WTC11 (cell line): Measurements from ENCODE around the gene CYTH3.

ENCODE experiments used
- GRHL2 ChIP-seq: fragments of 250-450 bp; sonication (Bioruptor Pico); IDR thresholded peaks from 2 replicates; pipeline ENCODE4 v1.8.0; 2022; ENCODE audit warnings: mild to moderate bottlenecking, moderate library complexity; ENCODE audit not compliant: insufficient replicate concordance, severe bottlenecking
- HMGXB4 ChIP-seq: sonication (generic); formaldehyde crosslinking; IDR thresholded peaks from 2 replicates; pipeline ENCODE4 v1.8.1; 2023; ENCODE audit warnings: mild to moderate bottlenecking, moderate library complexity, missing genetic modification reagents
- NFE2L1 ChIP-seq: sonication (generic); formaldehyde crosslinking; IDR thresholded peaks from 2 replicates; pipeline ENCODE4 v1.8.1; 2023; ENCODE audit warnings: missing genetic modification reagents
- RELA ChIP-seq: sonication (generic); formaldehyde crosslinking; IDR thresholded peaks from 2 replicates; pipeline ENCODE4 v1.8.1; 2022; ENCODE audit warnings: missing genetic modification reagents, mild to moderate bottlenecking, borderline replicate concordance
- SMAD3 ChIP-seq: sonication (generic); formaldehyde crosslinking; IDR thresholded peaks from 2 replicates; pipeline ENCODE4 v1.8.0; 2022; ENCODE audit warnings: missing genetic modification reagents, mild to moderate bottlenecking, borderline replicate concordance
- SMAD4 ChIP-seq: sonication (generic); formaldehyde crosslinking; IDR thresholded peaks from 2 replicates; pipeline ENCODE4 v1.8.0; 2022; ENCODE audit warnings: mild to moderate bottlenecking, missing genetic modification reagents
- STAT6 ChIP-seq: sonication (generic); formaldehyde crosslinking; conservative IDR thresholded peaks from 2 replicates; pipeline ENCODE4 v1.8.1; 2023; ENCODE audit warnings: mild to moderate bottlenecking, low read depth, missing genetic modification reagents, moderate library complexity
- ZNF232 ChIP-seq: sonication (generic); formaldehyde crosslinking; IDR thresholded peaks from 2 replicates; pipeline ENCODE4 v1.8.0; 2022; ENCODE audit warnings: mild to moderate bottlenecking, missing genetic modification reagents
- ZNF281 ChIP-seq: sonication (generic); formaldehyde crosslinking; IDR thresholded peaks from 2 replicates; pipeline ENCODE4 v1.8.0; 2023; ENCODE audit warnings: mild to moderate bottlenecking, missing genetic modification reagents
- TF ChIP-seq, protein P1 (sequence below): fragments of 200-600 bp; IDR thresholded peaks from 2 replicates; pipeline ENCODE4 v1.8.0; 2022; ENCODE audit warnings: antibody characterized with exemption
- TF ChIP-seq, protein P2 (sequence below): sonication (generic); formaldehyde crosslinking; IDR thresholded peaks from 2 replicates; pipeline ENCODE4 v1.8.1; 2023; ENCODE audit warnings: mild to moderate bottlenecking, missing genetic modification reagents, moderate library complexity
- TF ChIP-seq, protein P3 (sequence below): sonication (generic); formaldehyde crosslinking; IDR thresholded peaks from 2 replicates; pipeline ENCODE4 v1.8.1; 2023; ENCODE audit warnings: mild to moderate bottlenecking, missing genetic modification reagents, borderline replicate concordance

GRCh38 chr7:6139189-6139996, 133.0 kb downstream of the CYTH3 start:
- TF ChIP-seq ZNF281 (CRISPR knock-in tag) (no peak), NFE2L1 (CRISPR knock-in tag) (no peak), HMGXB4 (no peak), STAT6 (no peak), GRHL2 (no peak), ZNF232 (CRISPR knock-in tag) (no peak), SMAD3 (CRISPR knock-in tag) (no peak), SMAD4 (CRISPR knock-in tag) (no peak), RELA (no peak)
- TF ChIP-seq, protein P1, sequence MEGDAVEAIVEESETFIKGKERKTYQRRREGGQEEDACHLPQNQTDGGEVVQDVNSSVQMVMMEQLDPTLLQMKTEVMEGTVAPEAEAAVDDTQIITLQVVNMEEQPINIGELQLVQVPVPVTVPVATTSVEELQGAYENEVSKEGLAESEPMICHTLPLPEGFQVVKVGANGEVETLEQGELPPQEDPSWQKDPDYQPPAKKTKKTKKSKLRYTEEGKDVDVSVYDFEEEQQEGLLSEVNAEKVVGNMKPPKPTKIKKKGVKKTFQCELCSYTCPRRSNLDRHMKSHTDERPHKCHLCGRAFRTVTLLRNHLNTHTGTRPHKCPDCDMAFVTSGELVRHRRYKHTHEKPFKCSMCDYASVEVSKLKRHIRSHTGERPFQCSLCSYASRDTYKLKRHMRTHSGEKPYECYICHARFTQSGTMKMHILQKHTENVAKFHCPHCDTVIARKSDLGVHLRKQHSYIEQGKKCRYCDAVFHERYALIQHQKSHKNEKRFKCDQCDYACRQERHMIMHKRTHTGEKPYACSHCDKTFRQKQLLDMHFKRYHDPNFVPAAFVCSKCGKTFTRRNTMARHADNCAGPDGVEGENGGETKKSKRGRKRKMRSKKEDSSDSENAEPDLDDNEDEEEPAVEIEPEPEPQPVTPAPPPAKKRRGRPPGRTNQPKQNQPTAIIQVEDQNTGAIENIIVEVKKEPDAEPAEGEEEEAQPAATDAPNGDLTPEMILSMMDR = no peak
- TF ChIP-seq, protein P2, sequence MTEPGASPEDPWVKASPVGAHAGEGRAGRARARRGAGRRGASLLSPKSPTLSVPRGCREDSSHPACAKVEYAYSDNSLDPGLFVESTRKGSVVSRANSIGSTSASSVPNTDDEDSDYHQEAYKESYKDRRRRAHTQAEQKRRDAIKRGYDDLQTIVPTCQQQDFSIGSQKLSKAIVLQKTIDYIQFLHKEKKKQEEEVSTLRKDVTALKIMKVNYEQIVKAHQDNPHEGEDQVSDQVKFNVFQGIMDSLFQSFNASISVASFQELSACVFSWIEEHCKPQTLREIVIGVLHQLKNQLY = no peak
- TF ChIP-seq, protein P3, sequence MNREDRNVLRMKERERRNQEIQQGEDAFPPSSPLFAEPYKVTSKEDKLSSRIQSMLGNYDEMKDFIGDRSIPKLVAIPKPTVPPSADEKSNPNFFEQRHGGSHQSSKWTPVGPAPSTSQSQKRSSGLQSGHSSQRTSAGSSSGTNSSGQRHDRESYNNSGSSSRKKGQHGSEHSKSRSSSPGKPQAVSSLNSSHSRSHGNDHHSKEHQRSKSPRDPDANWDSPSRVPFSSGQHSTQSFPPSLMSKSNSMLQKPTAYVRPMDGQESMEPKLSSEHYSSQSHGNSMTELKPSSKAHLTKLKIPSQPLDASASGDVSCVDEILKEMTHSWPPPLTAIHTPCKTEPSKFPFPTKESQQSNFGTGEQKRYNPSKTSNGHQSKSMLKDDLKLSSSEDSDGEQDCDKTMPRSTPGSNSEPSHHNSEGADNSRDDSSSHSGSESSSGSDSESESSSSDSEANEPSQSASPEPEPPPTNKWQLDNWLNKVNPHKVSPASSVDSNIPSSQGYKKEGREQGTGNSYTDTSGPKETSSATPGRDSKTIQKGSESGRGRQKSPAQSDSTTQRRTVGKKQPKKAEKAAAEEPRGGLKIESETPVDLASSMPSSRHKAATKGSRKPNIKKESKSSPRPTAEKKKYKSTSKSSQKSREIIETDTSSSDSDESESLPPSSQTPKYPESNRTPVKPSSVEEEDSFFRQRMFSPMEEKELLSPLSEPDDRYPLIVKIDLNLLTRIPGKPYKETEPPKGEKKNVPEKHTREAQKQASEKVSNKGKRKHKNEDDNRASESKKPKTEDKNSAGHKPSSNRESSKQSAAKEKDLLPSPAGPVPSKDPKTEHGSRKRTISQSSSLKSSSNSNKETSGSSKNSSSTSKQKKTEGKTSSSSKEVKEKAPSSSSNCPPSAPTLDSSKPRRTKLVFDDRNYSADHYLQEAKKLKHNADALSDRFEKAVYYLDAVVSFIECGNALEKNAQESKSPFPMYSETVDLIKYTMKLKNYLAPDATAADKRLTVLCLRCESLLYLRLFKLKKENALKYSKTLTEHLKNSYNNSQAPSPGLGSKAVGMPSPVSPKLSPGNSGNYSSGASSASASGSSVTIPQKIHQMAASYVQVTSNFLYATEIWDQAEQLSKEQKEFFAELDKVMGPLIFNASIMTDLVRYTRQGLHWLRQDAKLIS (CRISPR knock-in tag) = no peak
